ENCODE measurements around the gene ORAI1.

DNA sequence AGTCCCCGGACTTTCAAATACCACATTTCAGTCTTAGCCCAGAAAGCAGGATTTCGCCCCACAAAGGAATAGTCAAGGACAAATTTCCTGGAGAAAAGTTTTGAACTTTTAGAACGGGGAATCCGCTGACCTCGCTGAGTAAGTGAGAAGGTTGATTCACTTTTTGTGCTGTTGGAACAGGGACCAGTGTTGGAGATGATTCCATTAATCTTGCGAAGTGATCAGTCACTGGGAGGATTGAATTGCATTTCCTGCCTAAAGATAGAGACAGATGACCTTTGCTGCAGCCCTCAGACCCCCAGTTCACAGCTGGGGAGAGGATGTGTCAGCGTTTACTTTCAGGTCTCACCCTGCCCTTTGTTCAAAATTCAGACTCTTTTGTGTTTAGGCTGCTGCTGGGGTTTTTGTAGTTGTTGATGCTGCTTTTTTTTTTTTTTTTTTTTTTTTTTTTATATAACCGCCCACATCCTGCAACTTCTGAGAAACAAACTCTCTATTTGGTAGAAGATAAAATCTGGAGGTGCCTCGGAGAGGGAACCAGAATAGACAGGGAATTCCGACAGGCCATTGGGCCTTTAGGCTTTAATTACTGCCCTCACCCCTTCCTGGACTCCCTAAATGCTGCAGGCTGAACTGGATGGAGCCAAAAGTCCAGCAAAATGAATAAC lies 35.7 kb upstream of the ORAI1 start:
- TF ChIP-seq, protein P1, sequence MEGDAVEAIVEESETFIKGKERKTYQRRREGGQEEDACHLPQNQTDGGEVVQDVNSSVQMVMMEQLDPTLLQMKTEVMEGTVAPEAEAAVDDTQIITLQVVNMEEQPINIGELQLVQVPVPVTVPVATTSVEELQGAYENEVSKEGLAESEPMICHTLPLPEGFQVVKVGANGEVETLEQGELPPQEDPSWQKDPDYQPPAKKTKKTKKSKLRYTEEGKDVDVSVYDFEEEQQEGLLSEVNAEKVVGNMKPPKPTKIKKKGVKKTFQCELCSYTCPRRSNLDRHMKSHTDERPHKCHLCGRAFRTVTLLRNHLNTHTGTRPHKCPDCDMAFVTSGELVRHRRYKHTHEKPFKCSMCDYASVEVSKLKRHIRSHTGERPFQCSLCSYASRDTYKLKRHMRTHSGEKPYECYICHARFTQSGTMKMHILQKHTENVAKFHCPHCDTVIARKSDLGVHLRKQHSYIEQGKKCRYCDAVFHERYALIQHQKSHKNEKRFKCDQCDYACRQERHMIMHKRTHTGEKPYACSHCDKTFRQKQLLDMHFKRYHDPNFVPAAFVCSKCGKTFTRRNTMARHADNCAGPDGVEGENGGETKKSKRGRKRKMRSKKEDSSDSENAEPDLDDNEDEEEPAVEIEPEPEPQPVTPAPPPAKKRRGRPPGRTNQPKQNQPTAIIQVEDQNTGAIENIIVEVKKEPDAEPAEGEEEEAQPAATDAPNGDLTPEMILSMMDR (IDR thresholded peaks at IDR 0.05): no peak
- TF ChIP-seq POLR2A (IDR thresholded peaks at IDR 0.05): no peak
